Panc1 (cell line): Measurements from ENCODE around the gene MICAL2.

Experiments used
- CTCF ChIP-seq: fragments of 450-650 bp; IDR thresholded peaks from 2 replicates; pipeline ENCODE4 v1.5.1; 2017; ENCODE audit warnings: mild to moderate bottlenecking
- POLR2AphosphoS5 ChIP-seq: IDR thresholded peaks from 2 replicates; pipeline ENCODE4 v1.6.1; 2012; ENCODE audit warnings: mild to moderate bottlenecking, low read depth, low read length, moderate library complexity
- REST ChIP-seq, 2 experiments: IDR thresholded peaks; 2 replicates each; pipeline ENCODE4 v1.6.1; 2011 to 2012; ENCODE audit warnings: low read depth in 2 of 2, control low read depth in 1 of 2, low read length in 1 of 2, mild to moderate bottlenecking in 1 of 2, moderate library complexity in 1 of 2; ENCODE audit not compliant: insufficient read depth in 1 of 2
- SIN3A ChIP-seq: IDR thresholded peaks from 2 replicates; pipeline ENCODE4 v1.6.1; 2012; ENCODE audit warnings: low read depth, mild to moderate bottlenecking, low read length, moderate library complexity, borderline replicate concordance; ENCODE audit not compliant: insufficient read depth
- TCF7L2 ChIP-seq: IDR thresholded peaks from 2 replicates; pipeline ENCODE4 v1.6.1; 2011; ENCODE audit warnings: mild to moderate bottlenecking, low read depth, low read length, inconsistent platforms

GRCh38 chr11:12240677-12241076 lies 130.3 kb downstream of the MICAL2 start:
- TF ChIP-seq POLR2AphosphoS5 (no peak), CTCF (no peak), REST (IDR thresholded peaks at IDR 0.05; ENCODE audit: insufficient read depth in 1 of 2, low read depth in 2 of 2, low read length in 1 of 2) (no peak), TCF7L2 (no peak), SIN3A (no peak)
